ENCODE results near the gene OXNAD1.

OXNAD1 gene

GRCh38 chr3:16248556-16248955, 16.5 kb upstream of the OXNAD1 start:
- DNase-seq: no peak

- DNase-seq: peak in 1 of 2 experiments; percentile 43
Observed at GRCh38 chr3:16249336-16249735, 15.7 kb upstream of the OXNAD1 start.

- DNase-seq: no peak
Observed at GRCh38 chr3:16249886-16250285, 15.1 kb upstream of the OXNAD1 start.

- DNase-seq: no peak
Observed at GRCh38 chr3:16251316-16252085, 13.5 kb upstream of the OXNAD1 start.

GRCh38 chr3:16252243-16252978, 12.6 kb upstream of the OXNAD1 start:
- DNase-seq: no peak

GRCh38 chr3:16252988-16253387, 12.0 kb upstream of the OXNAD1 start:
- DNase-seq: no peak

GRCh38 chr3:16253601-16254000, 11.4 kb upstream of the OXNAD1 start:
- no peak for DNase-seq

- DNase-seq: no peak
Observed at GRCh38 chr3:16254916-16255315, 10.1 kb upstream of the OXNAD1 start.

- DNase-seq: no peak
Observed at GRCh38 chr3:16255326-16255725, 9.7 kb upstream of the OXNAD1 start.

- no peak for DNase-seq
Observed at GRCh38 chr3:16255726-16256125, 9.3 kb upstream of the OXNAD1 start.

- DNase-seq: no peak
Observed at GRCh38 chr3:16257309-16257708, 7.7 kb upstream of the OXNAD1 start.

- no peak for DNase-seq
Observed at GRCh38 chr3:16258177-16258576, 6.8 kb upstream of the OXNAD1 start.

GRCh38 chr3:16258866-16259265, 6.1 kb upstream of the OXNAD1 start:
- no peak for DNase-seq

- DNase-seq: no peak
Observed at GRCh38 chr3:16260046-16260445, 5.0 kb upstream of the OXNAD1 start.

- no peak for DNase-seq
Observed at GRCh38 chr3:16262174-16262573, 2.8 kb upstream of the OXNAD1 start.

- DNase-seq: no peak
Observed at GRCh38 chr3:16264174-16264707, 771 bp upstream of the OXNAD1 start.

- DNase-seq: no peak
Observed at GRCh38 chr3:16265455-16265786, 409 bp downstream of the OXNAD1 start.

- DNase-seq: no peak
Observed at GRCh38 chr3:16266714-16267113, 1.7 kb downstream of the OXNAD1 start.

GRCh38 chr3:16270855-16271254, 5.8 kb downstream of the OXNAD1 start:
- no peak for DNase-seq

- DNase-seq: no peak
Observed at GRCh38 chr3:16272588-16272987, 7.6 kb downstream of the OXNAD1 start.

- DNase-seq: no peak
Observed at GRCh38 chr3:16273867-16274266, 8.9 kb downstream of the OXNAD1 start.

- no peak for DNase-seq
Observed at GRCh38 chr3:16277471-16277870, 12.5 kb downstream of the OXNAD1 start.

- no peak for DNase-seq
Observed at GRCh38 chr3:16279010-16279801, 14.2 kb downstream of the OXNAD1 start.

GRCh38 chr3:16280671-16281070, 15.7 kb downstream of the OXNAD1 start:
- DNase-seq: no peak
